GM12878 (cell line): ENCODE results near the gene GPM6B. TPM values are rescaled to one million over a fixed set of nuclear protein-coding genes. Genes with fewer than 3 reads are reported as not detected.

Experiments used
- ATAC-seq: fragments of 200-7000 bp; cut with Tn5 transposase; 3 replicates; pipeline ENCODE4 v1.9.1; 2020; ENCODE audit warnings: mild to moderate bottlenecking, moderate library complexity
- BruUV-seq: library from RNA; stranded (reverse); fragments of 400-500 nt; replicated peaks from 2 replicates; lab custom pipeline; 2021; lab: Mats Ljungman, UMichigan
- CTCF ChIA-PET: fragments of 300-600 bp; sonication (Branson Sonifier 250); formaldehyde crosslinking; extraction: SDS; loops from one replicate; lab custom pipeline; 2021; ENCODE audit warnings: inconsistent platforms; lab: Yijun Ruan, JAX
- POLR2A ChIA-PET: fragments of 350-600 bp; formaldehyde crosslinking; extraction: SDS; loops from one replicate; lab custom pipeline; 2021; ENCODE audit warnings: inconsistent platforms; lab: Charles Lee
- RAD21 ChIA-PET: fragments of 300-600 bp; sonication (Branson Sonifier 250); formaldehyde crosslinking; loops from one replicate; lab custom pipeline; 2023; ENCODE audit warnings: antibody characterized with exemption; ENCODE audit not compliant: unreplicated experiment; lab: Charles Lee
- SMC1A ChIA-PET: fragments of 300-600 bp; sonication (Branson Sonifier 250); formaldehyde crosslinking; loops from one replicate; lab custom pipeline; 2023; ENCODE audit not compliant: unreplicated experiment, uncharacterized antibody; lab: Charles Lee
- DNase-seq: peaks from one replicate; pipeline ENCODE4 v3.0.0-alpha.2; 2011; ENCODE audit warnings: low read depth, low spot score
- FAIRE-seq: peaks from 3 replicates; lab custom pipeline; 2011; peaks lifted over from hg19 to GRCh38; lab: Jason Lieb, UNC
- H2AFZ ChIP-seq: 2 replicates; pipeline ENCODE4 v1.6.0; 2011; ENCODE audit warnings: low read depth, low read length, control low read depth; ENCODE audit not compliant: control insufficient read depth
- H3K27ac ChIP-seq: 2 replicates; pipeline ENCODE4 v1.5.1; 2011; ENCODE audit warnings: control low read depth; ENCODE audit not compliant: control insufficient read depth, insufficient read depth
- H3K27me3 ChIP-seq, 2 experiments: replicated peaks in 1 of 2; 2 replicates each; pipeline versions ENCODE4 v1.6.0 to v1.6.1; 2011; ENCODE audit warnings: low read length in 1 of 2; ENCODE audit not compliant: control insufficient read depth in 2 of 2, insufficient read depth in 2 of 2
- H3K36me3 ChIP-seq, 2 experiments: 2 replicates each; pipeline ENCODE4 v1.5.1; 2011; ENCODE audit warnings: low read length in 1 of 2; ENCODE audit not compliant: control insufficient read depth in 2 of 2, insufficient read depth in 2 of 2
- H3K4me1 ChIP-seq: 2 replicates; pipeline ENCODE4 v1.6.1; 2011; ENCODE audit warnings: mild to moderate bottlenecking, low read length, moderate library complexity, mixed read lengths; ENCODE audit not compliant: control insufficient read depth, insufficient read depth
- H3K4me2 ChIP-seq: 2 replicates; pipeline ENCODE4 v1.6.0; 2011; ENCODE audit warnings: control low read depth; ENCODE audit not compliant: control insufficient read depth, insufficient read depth
- H3K4me3 ChIP-seq: fragments of 200-600 bp; sonication (generic); 2 replicates; pipeline ENCODE4 v1.5.1; 2016
- H3K79me2 ChIP-seq: 2 replicates; pipeline ENCODE4 v1.6.0; 2011; ENCODE audit warnings: low read length; ENCODE audit not compliant: control insufficient read depth, insufficient read depth
- H3K9ac ChIP-seq: 2 replicates; pipeline ENCODE4 v1.8.0; 2011; ENCODE audit warnings: low read length, control low read depth, mixed read lengths; ENCODE audit not compliant: control insufficient read depth, insufficient read depth
- H3K9me3 ChIP-seq: replicated peaks from 3 replicates; pipeline ENCODE4 v1.5.1; 2011; ENCODE audit warnings: mild to moderate bottlenecking, low read length; ENCODE audit not compliant: control insufficient read depth, insufficient read depth
- H4K20me1 ChIP-seq: 2 replicates; pipeline ENCODE4 v1.6.0; 2011; ENCODE audit not compliant: control insufficient read depth, insufficient read depth
- CHD4 ChIP-seq: fragments of 200-600 bp; sonication (generic); IDR thresholded peaks from 2 replicates; pipeline ENCODE4 v1.6.1; 2016; ENCODE audit warnings: mild to moderate bottlenecking
- ETV6 ChIP-seq, 2 experiments: fragments of 450-650 bp in 1 of 2; IDR thresholded peaks in 1 of 2; conservative IDR thresholded peaks in 1 of 2; 2 replicates each; pipeline ENCODE4 v1.6.1; 2014; ENCODE audit warnings: antibody characterized with exemption in 1 of 2, borderline replicate concordance in 1 of 2, low read depth in 1 of 2, mild to moderate bottlenecking in 1 of 2, moderate library complexity in 1 of 2
- FOXK2 ChIP-seq: fragments of 450-650 bp; IDR thresholded peaks from 2 replicates; pipeline ENCODE4 v1.6.1; 2017; ENCODE audit warnings: mild to moderate bottlenecking, moderate library complexity
- KLF5 ChIP-seq: fragments of 450-650 bp; IDR thresholded peaks from 2 replicates; pipeline ENCODE4 v1.6.1; 2014; ENCODE audit warnings: mild to moderate bottlenecking; ENCODE audit not compliant: partially characterized antibody
- PBX3 ChIP-seq: IDR thresholded peaks from 2 replicates; pipeline ENCODE4 v1.6.1; 2011; ENCODE audit warnings: mild to moderate bottlenecking, low read depth, low read length, moderate library complexity; ENCODE audit not compliant: insufficient replicate concordance
- PKNOX1 ChIP-seq: fragments of 450-650 bp; IDR thresholded peaks from 2 replicates; pipeline ENCODE4 v1.6.1; 2016; ENCODE audit warnings: mild to moderate bottlenecking
- RAD21 ChIP-seq: IDR thresholded peaks from 2 replicates; pipeline ENCODE4 v1.6.1; 2011; ENCODE audit warnings: mild to moderate bottlenecking, low read depth, low read length, moderate library complexity; ENCODE audit not compliant: insufficient read depth
- SMAD1 ChIP-seq: fragments of 450-650 bp; IDR thresholded peaks from 2 replicates; pipeline ENCODE4 v1.6.1; 2018; ENCODE audit warnings: mild to moderate bottlenecking, low read depth; ENCODE audit not compliant: partially characterized antibody
- SP1 ChIP-seq: IDR thresholded peaks from one replicate; pipeline ENCODE4 v1.6.1; 2011; ENCODE audit warnings: low read depth, low read length
- USF2 ChIP-seq: IDR thresholded peaks from 2 replicates; pipeline ENCODE4 v1.6.1; 2011; ENCODE audit warnings: low read depth, low read length, improper control_type of control experiment, borderline replicate concordance
- ZBTB11 ChIP-seq: fragments of 450-650 bp; formaldehyde crosslinking; IDR thresholded peaks from 2 replicates; pipeline ENCODE4 v1.5.0; 2022; ENCODE audit warnings: mild to moderate bottlenecking, missing genetic modification characterization
- WGBS: methylation state at CpG from one replicate; pipeline ENCODE4 v1.1.6; 2016; ENCODE audit warnings: low lambda C conversion rate; ENCODE audit not compliant: insufficient replicate concordance, insufficient coverage; ENCODE audit errors: missing lambda C conversion rate; 5-methylcytosine and 5-hydroxymethylcytosine counted together
- in situ Hi-C: fragments of 300-500 bp; cut with MboI; formaldehyde crosslinking; loops from 9 replicates; pipeline ENCODE4 v1.14.3; 2018; ENCODE audit warnings: mixed read lengths
- intact Hi-C: fragments of 100-400 bp; cut with micrococcal nuclease; formaldehyde crosslinking; loops from one replicate; pipeline ENCODE4 v1.14.2; 2022; ENCODE audit not compliant: unreplicated experiment
- polyA plus RNA-seq, 11 experiments: library from polyadenylated mRNA; depleted of rRNA in 4 of 11; unstranded in 6 of 11; stranded (reverse) in 5 of 11; fragments of >200 nt; fragmentation: Nextera tagmentation in 4 of 11; fragmentation: Illumina TruSeq in 1 of 11; extraction: Ambion mirVana in 4 of 11; extraction: Trizol in 1 of 11; gene quantifications; 1 replicate in 1 of 11; 2 replicates in 10 of 11; pipeline versions ENCODE4 v1.2.1 to v1.2.3, GENCODE V29; 2011 to 2016; ENCODE audit warnings: inconsistent platforms in 2 of 11, missing spikeins in 2 of 11, low read depth in 1 of 11
- total RNA-seq, 4 experiments: library from RNA; depleted of rRNA in 3 of 4; stranded (reverse); fragments of >200 nt in 3 of 4; fragmentation: Illumina TruSeq in 1 of 4; extraction: Trizol in 1 of 4; gene quantifications; 2 replicates each; pipeline versions ENCODE4 v1.2.1 to v1.2.3, GENCODE V29; 2013 to 2021

Gene GPM6B
- total and polyA plus RNA-seq, 10 of the 15 experiments (the other 5 are each of a cell fraction or from before 2014, with no cell fraction given), result 0.01 to 2.6 (median 0.37) TPM; not detected in 2

- peak within 1 kb of the TSS; percentile 86 for H3K4me2 ChIP-seq
- peak within 1 kb of the TSS; percentile 78 for H3K4me3 ChIP-seq
- peak within 1 kb of the TSS; percentile 85 for H3K9ac ChIP-seq
- RAD21 ChIA-PET, result interaction anchor here (0.7 to 7.9 kb wide), 20 partner anchors 8 to 653 kb away, joined by 3 to 201 read pairs (median 8); partner anchors contain the start of genes GEMIN8 and RAB9A
- no peaks in the 10 kb centered on the region for H3K9me3 ChIP-seq
- H3K36me3 ChIP-seq, result no peaks in the 10 kb centered on the region; a peak in 1 of 4 replicates
- H3K79me2 ChIP-seq, result peaks cover 55% of the 10 kb centered on the region
- no TSS peak for BruUV-seq
- 2% methylated on average over 74 of the region's 75 CpGs for WGBS
- POLR2A ChIA-PET, result interaction anchor here (0.6 to 8.3 kb wide), 16 partner anchors 8 to 478 kb away, joined by 3 to 130 read pairs (median 4); partner anchors contain the start of gene RAB9A
- intact Hi-C loops, result loop anchor here (2.0 to 5.0 kb wide), 4 partner anchors 44 to 1138 kb away; partner anchors contain the start of genes FANCB and MOSPD2
- DNase-seq (peak; percentile 96), ATAC-seq (peak; percentile 92), FAIRE-seq (peak; percentile 90)
- H3K27me3 ChIP-seq, result no peaks in the 10 kb centered on the region
- peak within 1 kb of the TSS; percentile 87 for H3K27ac ChIP-seq
- CTCF ChIA-PET, result interaction anchor here (0.7 to 8.2 kb wide), 13 partner anchors 13 to 788 kb away, joined by 3 to 113 read pairs (median 5); no protein-coding TSS in a partner anchor
- H4K20me1 ChIP-seq, result no peaks in the 10 kb centered on the region
- H3K4me1 ChIP-seq, result no peaks in the 10 kb centered on the region
- SMC1A ChIA-PET, result interaction anchor here (0.8 to 6.8 kb wide), 17 partner anchors 8 to 295 kb away, joined by 3 to 173 read pairs (median 7); partner anchors contain the start of genes GEMIN8 and RAB9A
- in situ Hi-C loops, result no loop called here
- peak within 1 kb of the TSS; percentile 80 for H2AFZ ChIP-seq
- no peak for TF ChIP-seq PBX3
- no peak for TF ChIP-seq KLF5
- TF ChIP-seq CHD4, result no peak
- peak; percentile 4 for TF ChIP-seq SP1
- TF ChIP-seq PKNOX1, result peak; percentile 58; the same call in 1 of the 2 replicates
- TF ChIP-seq FOXK2, result no peak
- TF ChIP-seq ZBTB11, result no peak
- TF ChIP-seq USF2, result no peak
- TF ChIP-seq RAD21, result no peak
- no peak; a peak in 1 of 4 replicates for TF ChIP-seq ETV6 (conservative IDR thresholded peaks at IDR 0.05 in 1 of 2, IDR thresholded peaks at IDR 0.05 in 1 of 2; ENCODE audit: borderline replicate concordance in 1 of 2, low read depth in 1 of 2)
- peak; percentile 15 for TF ChIP-seq SMAD1
Measured at GRCh38 chrX:13734278-13735172, 82.4 kb downstream of the GPM6B start, which contains the start of the genes OFD1 and TRAPPC2. TSS of gene OFD1 (plus strand) at chrX:13734748. CDS start at chrX:13735072, 324 bp downstream. TSS of gene TRAPPC2 (minus strand) at chrX:13734620. CDS start at chrX:13719963, 14,657 bp downstream.
